IMR-90 (cell line): ENCODE measurements around the gene SAT1.

Experiments
- BHLHE40 ChIP-seq: fragments of 150-350 bp; IDR thresholded peaks from 2 replicates; pipeline ENCODE4 v1.6.1; 2016; ENCODE audit warnings: mild to moderate bottlenecking, low read depth, low read length
- MAFK ChIP-seq: IDR thresholded peaks from 2 replicates; pipeline ENCODE4 v1.6.1; 2012; ENCODE audit warnings: low read depth, low read length, improper control_type of control experiment
- POLR2A ChIP-seq: IDR thresholded peaks from 2 replicates; pipeline ENCODE4 v1.6.1; 2012; ENCODE audit warnings: mild to moderate bottlenecking, low read depth, low read length
- RAD21 ChIP-seq: IDR thresholded peaks from 2 replicates; pipeline ENCODE4 v1.6.1; 2012; ENCODE audit warnings: low read length, improper control_type of control experiment
- SMC3 ChIP-seq: fragments of 150-350 bp; IDR thresholded peaks from 2 replicates; pipeline ENCODE4 v1.6.1; 2016; ENCODE audit warnings: low read depth, mild to moderate bottlenecking, antibody characterized with exemption, low read length, moderate library complexity
- TF ChIP-seq, protein P1 (sequence below): conservative IDR thresholded peaks from 2 replicates; pipeline ENCODE4 v1.5.1; 2012; ENCODE audit warnings: mild to moderate bottlenecking, low read depth, low read length, improper control_type of control experiment

DNA sequence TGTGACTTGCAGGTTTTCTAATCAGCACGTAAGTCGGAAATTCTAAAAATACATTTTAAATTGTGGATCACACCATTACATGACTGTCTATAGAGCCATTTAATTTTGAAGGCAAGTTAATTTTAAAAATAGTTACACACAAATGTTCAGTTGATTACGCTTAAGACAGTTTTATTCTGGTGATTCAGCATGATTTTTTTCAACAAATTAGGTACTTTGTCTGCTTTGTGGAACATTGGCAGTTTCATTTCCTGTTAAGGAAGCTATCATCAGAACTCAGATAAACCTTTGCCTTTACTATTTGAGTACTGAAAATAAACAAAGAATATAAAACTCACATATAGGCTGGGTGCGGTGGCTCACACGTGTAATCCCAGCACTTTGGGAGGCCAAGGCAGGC, 19.5 kb downstream of the SAT1 start:
- TF ChIP-seq, protein P1, sequence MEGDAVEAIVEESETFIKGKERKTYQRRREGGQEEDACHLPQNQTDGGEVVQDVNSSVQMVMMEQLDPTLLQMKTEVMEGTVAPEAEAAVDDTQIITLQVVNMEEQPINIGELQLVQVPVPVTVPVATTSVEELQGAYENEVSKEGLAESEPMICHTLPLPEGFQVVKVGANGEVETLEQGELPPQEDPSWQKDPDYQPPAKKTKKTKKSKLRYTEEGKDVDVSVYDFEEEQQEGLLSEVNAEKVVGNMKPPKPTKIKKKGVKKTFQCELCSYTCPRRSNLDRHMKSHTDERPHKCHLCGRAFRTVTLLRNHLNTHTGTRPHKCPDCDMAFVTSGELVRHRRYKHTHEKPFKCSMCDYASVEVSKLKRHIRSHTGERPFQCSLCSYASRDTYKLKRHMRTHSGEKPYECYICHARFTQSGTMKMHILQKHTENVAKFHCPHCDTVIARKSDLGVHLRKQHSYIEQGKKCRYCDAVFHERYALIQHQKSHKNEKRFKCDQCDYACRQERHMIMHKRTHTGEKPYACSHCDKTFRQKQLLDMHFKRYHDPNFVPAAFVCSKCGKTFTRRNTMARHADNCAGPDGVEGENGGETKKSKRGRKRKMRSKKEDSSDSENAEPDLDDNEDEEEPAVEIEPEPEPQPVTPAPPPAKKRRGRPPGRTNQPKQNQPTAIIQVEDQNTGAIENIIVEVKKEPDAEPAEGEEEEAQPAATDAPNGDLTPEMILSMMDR: no peak
- TF ChIP-seq MAFK (no peak), SMC3 (no peak), RAD21 (no peak), POLR2A (no peak), BHLHE40 (no peak)
